ENCODE data around the gene MYL3.

The MYL3 gene

GRCh38 chr3:46900007-46900292, 36.7 kb upstream of the MYL3 start:
- no peak overlapping the region for H3K27ac ChIP-seq
- ChIA-PET CTCF (interaction anchor here (1.1 kb wide), 1 partner anchor 98 kb away, joined by 4 read pairs; no protein-coding TSS in a partner anchor), POLR2A (ENCODE audit: low non-redundant PET) (no interaction called here)

GRCh38 chr3:46899151-46900006, 36.1 kb upstream of the MYL3 start:
- no peak overlapping the region for H3K27ac ChIP-seq
- POLR2A ChIA-PET (ENCODE audit: low non-redundant PET): no interaction called here
- CTCF ChIA-PET: no interaction called here
- no peak for DNase-seq (ENCODE audit: low spot score)
- no peak for TF ChIP-seq CTCF (conservative IDR thresholded peaks at IDR 0.05; ENCODE audit: low read depth)

More at GRCh38 chr3:46900007-46900292, 36.7 kb upstream of the MYL3 start:
- no peak for TF ChIP-seq CTCF (conservative IDR thresholded peaks at IDR 0.05; ENCODE audit: low read depth)
- no peak for DNase-seq (ENCODE audit: low spot score)

- no peak overlapping the region for H3K27ac ChIP-seq
- CTCF ChIA-PET: no interaction called here
- POLR2A ChIA-PET (ENCODE audit: low non-redundant PET): no interaction called here
- DNase-seq (ENCODE audit: low spot score): no peak
- no peak for TF ChIP-seq CTCF (conservative IDR thresholded peaks at IDR 0.05; ENCODE audit: low read depth)
Observed at GRCh38 chr3:46898321-46899150, 35.3 kb upstream of the MYL3 start.

GRCh38 chr3:46897829-46898320, 34.6 kb upstream of the MYL3 start:
- POLR2A ChIA-PET (ENCODE audit: low non-redundant PET): no interaction called here
- TF ChIP-seq CTCF (conservative IDR thresholded peaks at IDR 0.05; ENCODE audit: low read depth): no peak
- CTCF ChIA-PET: interaction anchor here (0.5 kb wide), 1 partner anchor 15 kb away, joined by 5 read pairs; no protein-coding TSS in a partner anchor
- DNase-seq (ENCODE audit: low spot score): no peak
- no peak overlapping the region for H3K27ac ChIP-seq

GRCh38 chr3:46897031-46897430, 33.8 kb upstream of the MYL3 start:
- TF ChIP-seq CTCF (conservative IDR thresholded peaks at IDR 0.05; ENCODE audit: low read depth): no peak
- CTCF ChIA-PET: no interaction called here
- no peak overlapping the region for H3K27ac ChIP-seq
- POLR2A ChIA-PET (ENCODE audit: low non-redundant PET): no interaction called here
- DNase-seq (ENCODE audit: low spot score): no peak

GRCh38 chr3:46896386-46896785, 33.1 kb upstream of the MYL3 start:
- H3K27ac ChIP-seq: no peak overlapping the region
- no peak for TF ChIP-seq CTCF (conservative IDR thresholded peaks at IDR 0.05; ENCODE audit: low read depth)
- DNase-seq (ENCODE audit: low spot score): no peak
- CTCF ChIA-PET: interaction anchor here (0.5 to 0.6 kb wide), 2 partner anchors 17 to 24 kb away, joined by 3 to 4 read pairs; no protein-coding TSS in a partner anchor
- POLR2A ChIA-PET (ENCODE audit: low non-redundant PET): no interaction called here

Data from RWPE1 (cell line).